Measurements from ENCODE around the gene CD19.
"Not testable (repeated sequence)": the region's sequence is repeated elsewhere in the genome, so short reads cannot be mapped to it uniquely, and the experiment has no call there.

CD19 gene

DNA sequence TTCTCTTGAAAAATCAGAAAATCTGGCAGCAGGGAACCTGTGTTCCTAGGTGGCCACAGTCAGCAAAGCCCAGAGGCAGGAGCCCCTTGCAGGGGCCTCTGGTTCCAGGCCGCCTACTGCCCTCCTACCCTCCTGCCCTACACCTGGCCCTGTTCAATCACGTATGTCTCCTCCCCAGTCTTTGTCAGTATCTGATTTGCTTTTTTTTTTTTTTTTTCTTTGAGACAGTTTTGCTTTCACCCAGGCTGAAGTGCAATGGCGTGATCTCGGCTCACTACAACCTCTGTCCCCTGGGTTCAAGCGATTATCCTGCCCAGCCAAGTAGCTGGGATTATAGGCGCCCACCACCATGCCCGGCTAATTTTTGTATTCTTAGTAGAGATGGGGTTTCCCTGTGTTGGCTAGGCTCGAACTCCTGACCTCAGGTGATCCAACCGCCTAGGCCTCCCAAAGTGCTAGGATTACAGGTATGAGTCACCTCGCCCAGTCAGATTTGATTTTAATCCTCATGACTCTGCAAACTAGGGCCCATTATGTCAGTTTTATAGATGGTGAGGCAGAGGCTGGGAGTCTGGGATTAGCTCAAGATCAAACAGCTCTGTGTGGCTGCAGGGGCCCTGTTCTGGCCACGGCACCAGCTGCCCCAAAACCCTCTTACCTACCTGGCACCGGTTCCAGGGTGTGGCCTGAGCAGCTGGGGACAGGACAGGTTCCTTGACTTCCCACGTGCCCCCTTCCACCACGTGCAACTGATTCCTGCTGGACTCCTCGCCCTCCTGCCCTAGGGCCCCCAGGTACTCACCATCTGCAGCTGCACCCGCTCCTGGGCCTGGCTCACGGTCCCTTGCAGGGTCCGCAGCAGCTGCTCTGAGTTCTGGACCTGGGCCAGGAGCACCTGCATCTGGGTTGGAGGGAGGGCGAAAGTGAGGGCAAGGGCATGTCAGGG, 21.4 kb upstream of the CD19 start:
- no peak for DNase-seq

GRCh38 chr16:28912558-28912957, 19.2 kb upstream of the CD19 start:
- no peak for DNase-seq

- no peak for DNase-seq
Measured at GRCh38 chr16:28913946-28914724, 17.6 kb upstream of the CD19 start.

GRCh38 chr16:28915181-28915580, 16.6 kb upstream of the CD19 start:
- DNase-seq: no peak

DNA sequence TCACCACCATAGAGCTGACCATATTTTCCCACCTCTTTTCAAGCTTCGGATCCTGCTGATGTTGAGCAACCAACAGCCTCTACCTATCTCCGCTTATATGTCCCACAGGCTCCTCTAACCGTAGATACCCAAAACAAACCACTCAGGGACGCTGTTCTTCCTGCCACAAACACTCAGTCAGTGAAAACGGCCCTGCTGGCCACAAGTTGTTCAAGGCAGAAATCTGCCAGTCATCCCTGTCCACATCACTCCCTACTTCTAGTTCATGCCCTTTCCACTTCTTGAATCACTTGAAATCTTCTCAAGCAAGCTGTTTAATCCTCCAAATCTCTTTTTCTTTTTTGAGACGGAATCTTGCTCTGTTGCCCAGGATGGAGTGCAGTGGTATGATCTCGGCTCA, 14.7 kb upstream of the CD19 start:
- no peak for DNase-seq

DNA sequence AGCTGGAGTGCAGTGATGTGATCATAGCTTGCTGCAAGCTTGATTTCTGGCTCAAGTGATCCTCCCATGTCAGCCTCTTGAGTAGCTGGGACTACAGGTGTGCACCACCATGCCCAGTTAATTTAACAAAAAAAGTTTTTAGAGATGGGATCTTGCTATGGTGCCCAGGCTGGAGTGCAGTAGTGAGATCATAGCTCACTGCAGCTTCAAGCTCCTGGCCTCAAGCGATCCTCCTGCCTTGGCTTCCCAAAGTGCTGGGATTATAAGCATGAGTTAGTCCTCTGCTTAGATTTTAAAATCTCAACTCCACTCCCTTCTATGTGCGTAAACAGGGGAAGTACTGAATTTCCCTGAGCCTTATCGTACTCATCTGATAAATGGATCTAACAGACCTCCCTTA, 13.1 kb upstream of the CD19 start:
- no peak for DNase-seq

DNA sequence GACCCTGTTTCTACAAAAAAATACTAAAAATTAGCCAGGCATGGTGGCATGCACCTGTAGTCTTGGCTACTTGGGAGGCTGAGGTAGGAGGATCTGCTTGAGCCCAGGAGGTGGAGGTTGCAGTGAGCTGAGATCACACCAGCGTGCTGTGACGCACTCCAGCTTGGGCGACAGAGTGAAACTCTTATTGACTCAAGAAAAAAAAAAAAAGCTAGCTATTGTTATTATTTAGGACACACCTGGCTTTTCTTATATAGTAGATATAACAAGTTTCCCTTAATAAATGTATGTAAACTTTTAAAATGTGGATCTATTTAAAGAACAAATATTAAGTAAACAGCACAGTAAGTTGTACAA, 8.6 kb upstream of the CD19 start:
- no peak for DNase-seq

DNA sequence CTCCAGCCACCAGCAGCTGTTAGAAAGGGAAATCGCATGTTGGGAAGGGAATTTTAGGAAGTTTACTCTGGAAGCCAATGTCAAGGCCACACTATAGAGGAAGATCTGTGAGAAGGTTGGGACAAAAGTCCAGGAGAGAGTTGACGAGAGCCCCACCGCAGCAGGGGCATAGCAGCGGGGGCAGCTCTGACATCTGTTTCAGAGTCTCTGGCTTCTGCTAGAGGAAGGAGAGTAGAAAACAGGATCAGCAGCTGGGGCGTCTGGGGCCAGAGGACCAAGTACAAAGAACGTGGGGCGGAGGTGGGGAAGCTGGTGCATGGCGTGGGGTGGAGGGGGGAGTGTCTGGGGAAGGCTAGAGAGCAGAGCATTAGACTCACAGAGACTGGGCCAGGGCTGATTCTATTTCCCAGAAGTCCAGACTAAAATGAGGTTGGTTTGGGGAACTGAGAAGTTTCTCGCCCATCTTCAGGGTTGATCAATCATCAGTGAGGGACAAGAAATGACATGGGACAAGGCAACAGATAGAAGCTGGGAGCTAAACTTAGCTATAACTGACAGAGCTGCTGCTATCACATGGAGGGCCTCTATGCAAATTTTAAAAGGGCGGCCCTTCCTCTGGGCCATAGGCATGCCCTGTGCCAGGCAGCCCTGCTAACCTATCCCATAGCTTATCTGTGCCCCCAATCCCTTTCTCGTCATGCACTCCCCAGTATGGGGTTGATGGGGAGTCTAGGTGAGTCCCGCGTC, 7.9 kb upstream of the CD19 start:
- DNase-seq: peak in 1 of 2 donors; percentile 63

DNA sequence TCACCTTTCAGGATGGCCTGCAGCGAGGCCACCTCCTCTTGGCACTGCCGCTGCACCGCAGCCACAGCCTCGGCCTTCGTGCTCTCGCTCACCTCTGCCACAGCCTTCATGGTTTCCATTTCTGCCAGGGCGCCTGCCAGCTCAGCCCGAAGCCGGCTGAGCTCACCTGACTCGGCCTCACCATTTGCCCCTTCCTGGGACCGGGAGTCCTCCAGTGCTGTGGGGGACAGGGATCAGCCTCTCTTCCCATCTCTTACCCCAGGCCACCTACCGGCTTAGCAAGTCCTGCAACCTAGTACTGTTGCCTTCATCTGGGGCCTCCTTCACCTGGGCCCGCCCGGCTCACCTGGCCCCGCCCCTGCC, 7.4 kb upstream of the CD19 start:
- no peak for DNase-seq

DNA sequence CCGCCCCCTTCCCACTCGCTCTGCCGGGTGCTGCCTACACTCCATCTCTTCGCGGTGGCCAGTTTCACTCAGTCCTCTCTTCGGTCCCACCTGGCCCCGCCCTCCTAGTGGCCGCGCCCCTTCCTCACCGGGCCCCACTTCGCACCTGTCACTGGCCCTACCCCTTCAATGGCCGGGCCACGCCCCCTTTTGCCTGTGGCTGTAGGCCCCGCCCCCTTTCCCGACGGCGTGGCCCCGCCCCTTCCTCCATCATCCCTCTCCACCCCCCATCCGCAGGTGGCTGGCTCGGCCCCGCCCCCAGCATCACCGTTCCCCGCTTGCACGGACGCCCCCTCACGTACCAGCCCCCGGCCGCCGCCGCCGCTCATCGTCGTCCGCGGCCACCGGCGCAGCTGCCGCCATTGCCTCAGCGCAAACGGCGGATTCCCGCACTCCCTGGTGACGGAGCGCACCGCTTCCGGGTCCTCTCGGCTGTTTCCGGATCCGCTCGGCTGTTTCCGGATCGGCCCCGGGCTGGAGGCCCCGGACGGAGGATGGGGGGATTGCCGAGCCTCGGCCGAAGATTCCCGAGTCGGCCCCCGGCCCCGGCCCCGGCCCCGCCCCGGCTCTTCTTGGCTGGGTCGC, 6.9 kb upstream of the CD19 start, which contains the start of gene RABEP2:
TSS of gene RABEP2 (minus strand) at position 477 of the 624 bp plus-strand sequence. CDS start at position 402, 75 bp downstream.
- peak; percentile 94 to 95 for DNase-seq

DNA sequence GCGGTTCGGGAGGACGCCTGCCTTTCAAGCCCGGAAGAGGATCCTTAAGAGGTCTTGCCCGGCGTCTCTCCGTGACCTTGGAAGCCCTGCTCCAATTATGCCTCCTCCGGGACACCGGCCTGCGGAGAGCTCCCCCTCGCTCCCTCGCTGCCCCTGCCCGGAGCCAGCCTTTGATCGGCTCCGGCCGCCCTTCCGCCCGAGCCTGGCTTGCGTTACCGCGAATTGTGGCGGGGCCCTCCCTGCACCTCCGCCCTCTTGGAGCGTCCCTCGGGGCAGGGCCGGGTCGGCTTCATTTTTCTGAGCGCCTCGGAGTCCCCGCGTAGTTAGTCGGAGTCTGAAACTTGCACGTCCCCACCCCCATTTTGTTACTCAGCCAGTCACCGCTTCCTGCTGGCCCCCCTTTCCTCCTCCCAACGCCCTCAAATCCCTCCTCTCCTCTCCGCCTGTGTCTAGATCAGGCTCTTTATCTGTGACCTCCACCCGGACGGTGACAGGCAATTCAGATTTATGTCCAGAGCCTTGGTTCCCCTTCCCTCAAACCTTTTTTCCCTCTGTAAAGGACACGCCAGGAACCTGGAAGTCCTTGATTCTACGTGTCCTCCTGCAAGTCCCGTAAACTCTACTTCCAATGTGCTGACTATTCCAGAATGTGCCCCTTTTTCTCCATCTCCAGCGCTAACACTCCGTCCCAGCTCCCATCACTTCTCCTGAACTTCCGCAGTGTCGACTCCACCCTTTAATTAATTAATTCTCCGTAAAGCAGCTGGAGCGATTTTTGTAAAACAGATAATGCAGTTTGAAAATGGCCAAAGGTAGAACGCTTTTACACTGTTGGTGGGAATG, 6.2 kb upstream of the CD19 start:
- peak; percentile 82 to 83 for DNase-seq

DNA sequence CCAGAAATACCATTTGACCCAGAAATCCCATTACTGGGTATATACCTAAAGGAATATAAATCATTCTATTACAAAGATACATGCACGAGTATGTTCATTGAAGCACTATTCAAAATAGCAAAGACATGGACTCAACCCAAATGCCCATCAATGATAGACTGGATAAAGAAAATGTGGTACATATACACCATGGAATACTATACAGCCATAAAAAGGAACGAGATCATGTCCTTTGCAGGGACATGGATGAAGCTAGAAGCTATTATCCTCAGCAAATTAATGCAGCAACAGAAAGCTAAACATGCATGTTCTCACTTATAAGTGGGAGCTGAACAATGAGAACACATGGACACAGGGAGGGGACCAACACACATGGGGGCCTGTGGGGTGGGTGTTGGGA, 5.5 kb upstream of the CD19 start:
- DNase-seq: not testable (repeated sequence)

DNA sequence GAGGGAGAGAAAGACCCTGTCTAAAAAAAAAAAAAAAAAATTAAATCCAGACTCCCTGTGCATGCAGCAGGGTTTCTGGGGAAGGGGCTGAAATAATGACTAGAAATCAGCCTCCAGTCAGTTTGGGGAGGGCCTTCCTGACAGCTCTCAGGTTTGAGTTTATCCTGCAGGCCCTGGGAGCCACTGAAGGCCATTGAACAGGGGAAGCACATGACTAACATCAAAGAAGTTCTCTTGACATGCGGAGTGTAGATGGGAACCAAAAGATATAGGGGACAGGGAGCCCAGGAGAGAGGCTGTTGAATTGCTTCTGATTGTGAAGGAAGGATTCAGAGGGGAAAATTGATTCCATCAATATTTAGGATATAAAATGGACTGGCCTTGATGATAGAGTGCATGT, 4.0 kb upstream of the CD19 start:
- no peak for DNase-seq

GRCh38 chr16:28930203-28930602, 1.6 kb upstream of the CD19 start:
- no peak for DNase-seq

- DNase-seq: peak in 1 of 2 donors; percentile 61
Measured at GRCh38 chr16:28930652-28931051, 1.1 kb upstream of the CD19 start.

GRCh38 chr16:28932339-28933141, 769 bp downstream of the CD19 start:
- DNase-seq: no peak

- DNase-seq: no peak
Measured at GRCh38 chr16:28933171-28933570, 1.4 kb downstream of the CD19 start.

GRCh38 chr16:28935346-28935745, 3.6 kb downstream of the CD19 start:
- DNase-seq: no peak

GRCh38 chr16:28935924-28936783, 4.4 kb downstream of the CD19 start:
- DNase-seq: peak; percentile 88 to 89

- no peak for DNase-seq
Measured at GRCh38 chr16:28936784-28937155, 5.0 kb downstream of the CD19 start.
